ENCODE data around the gene ANKZF1. TPM values are rescaled to one million over a fixed set of nuclear protein-coding genes. Genes with fewer than 3 reads are reported as not detected.
A peak's percentile ranks its signal among the peaks of the same experiment; 100 is the strongest.

ANKZF1 gene
- total and polyA plus RNA-seq, 2 donors (not counting 1 experiment from before 2014, with no cell fraction given), result 152 to 181 TPM

DNA sequence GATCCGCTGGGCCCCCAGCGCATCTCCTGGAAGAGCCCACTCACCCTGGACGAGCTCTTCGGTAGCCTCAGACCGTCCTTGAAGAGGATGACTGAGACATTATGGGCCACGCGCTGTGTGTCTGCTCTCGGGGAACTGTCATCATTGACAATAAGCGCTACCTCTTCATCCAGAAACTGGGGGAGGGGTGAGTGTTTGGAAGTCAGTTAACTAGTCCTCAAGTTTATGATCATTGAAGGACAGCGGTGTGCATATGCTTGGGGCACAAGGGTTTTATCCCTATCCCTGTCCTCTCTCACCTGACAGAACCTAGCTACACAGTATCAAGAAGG is 16.3 kb downstream of the ANKZF1 start:
- Histone ChIP-seq H3K9me3 (ENCODE audit: control extremely low read depth in 1 of 3, control insufficient read depth in 2 of 3, insufficient read depth in 1 of 3, low read length in 2 of 3) (no peaks in the 10 kb centered on the region), H3K27ac (ENCODE audit: low read length in 2 of 2) (peak overlapping the region; percentile 87 to 92), H3K9ac (ENCODE audit: low read length) (peak overlapping the region; percentile 96), H3K4me1 (ENCODE audit: control insufficient read depth in 2 of 2, insufficient read depth in 2 of 2, low read length in 2 of 2) (peaks cover 58 to 63% of the 10 kb centered on the region in 2 donors), H3K27me3 (replicated peaks in 1 of 4; ENCODE audit: control extremely low read depth in 1 of 4, control insufficient read depth in 3 of 4, insufficient read depth in 4 of 4, low read length in 3 of 4) (no peaks in the 10 kb centered on the region), H2AFZ (ENCODE audit: insufficient read depth, low read depth, low read length, poor library complexity, severe bottlenecking) (peak overlapping the region; percentile 96), H3K36me3 (replicated peaks in 1 of 2; ENCODE audit: control extremely low read depth in 1 of 2, control insufficient read depth in 1 of 2, extremely low read depth in 1 of 2, insufficient read depth in 2 of 2, low read length in 1 of 2) (peaks cover 0 to 27% of the 10 kb centered on the region in 2 experiments), H3K79me2 (ENCODE audit: control insufficient read depth, insufficient read depth, low read length) (peaks cover 55% of the 10 kb centered on the region), H4K20me1 (ENCODE audit: control insufficient read depth, insufficient read depth, low read length, poor library complexity, severe bottlenecking) (no peaks in the 10 kb centered on the region), H3K4me2 (replicated peaks; ENCODE audit: low read depth, low read length, poor library complexity, severe bottlenecking) (peak overlapping the region; percentile 93), H3K4me3 (ENCODE audit: control extremely low read depth in 1 of 5, extremely low read depth in 1 of 5, insufficient read depth in 1 of 5, low read depth in 2 of 5, low read length in 4 of 5) (peak overlapping the region; percentile 50 to 98 (median 94))
- 21% methylated on average over 9 of the region's 10 CpGs for WGBS (ENCODE audit: insufficient coverage)
- Mint-ChIP-seq H3K9me3 (ENCODE audit: insufficient read depth) (no peaks in the 10 kb centered on the region), H3K27ac (peak overlapping the region; percentile 96), H3K4me1 (peaks cover 68% of the 10 kb centered on the region), H3K4me3 (peak overlapping the region; percentile 92), H3K27me3 (no peaks in the 10 kb centered on the region)
- DNase-seq (no peak), ATAC-seq (ENCODE audit: low read depth) (no peak)
- intact Hi-C loops (cut with micrococcal nuclease), result loop anchor here (1.0 to 2.0 kb wide), 6 partner anchors 7 to 85 kb away; partner anchors contain the start of genes ANKZF1, ATG9A, CNPPD1 and DNAJB2
- ChIA-PET CTCF (interaction anchor here (0.7 to 3.0 kb wide), 8 partner anchors 8 to 143 kb away, joined by 3 to 25 read pairs (median 5); partner anchors contain the start of genes ANKZF1, ATG9A, DNAJB2 and TUBA4A), POLR2A (interaction anchor here (1.5 to 2.7 kb wide), 7 partner anchors 8 to 69 kb away, joined by 6 to 49 read pairs (median 10); partner anchors contain the start of genes ABCB6, ANKZF1, ATG9A and CNPPD1)
- TF ChIP-seq, protein P1, sequence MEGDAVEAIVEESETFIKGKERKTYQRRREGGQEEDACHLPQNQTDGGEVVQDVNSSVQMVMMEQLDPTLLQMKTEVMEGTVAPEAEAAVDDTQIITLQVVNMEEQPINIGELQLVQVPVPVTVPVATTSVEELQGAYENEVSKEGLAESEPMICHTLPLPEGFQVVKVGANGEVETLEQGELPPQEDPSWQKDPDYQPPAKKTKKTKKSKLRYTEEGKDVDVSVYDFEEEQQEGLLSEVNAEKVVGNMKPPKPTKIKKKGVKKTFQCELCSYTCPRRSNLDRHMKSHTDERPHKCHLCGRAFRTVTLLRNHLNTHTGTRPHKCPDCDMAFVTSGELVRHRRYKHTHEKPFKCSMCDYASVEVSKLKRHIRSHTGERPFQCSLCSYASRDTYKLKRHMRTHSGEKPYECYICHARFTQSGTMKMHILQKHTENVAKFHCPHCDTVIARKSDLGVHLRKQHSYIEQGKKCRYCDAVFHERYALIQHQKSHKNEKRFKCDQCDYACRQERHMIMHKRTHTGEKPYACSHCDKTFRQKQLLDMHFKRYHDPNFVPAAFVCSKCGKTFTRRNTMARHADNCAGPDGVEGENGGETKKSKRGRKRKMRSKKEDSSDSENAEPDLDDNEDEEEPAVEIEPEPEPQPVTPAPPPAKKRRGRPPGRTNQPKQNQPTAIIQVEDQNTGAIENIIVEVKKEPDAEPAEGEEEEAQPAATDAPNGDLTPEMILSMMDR (IDR thresholded peaks at IDR 0.05), result no peak
- no peak for TF ChIP-seq EZH2 (IDR thresholded peaks at IDR 0.05; ENCODE audit: borderline replicate concordance, insufficient read depth, low read depth, low read length, poor library complexity, severe bottlenecking)

DNA sequence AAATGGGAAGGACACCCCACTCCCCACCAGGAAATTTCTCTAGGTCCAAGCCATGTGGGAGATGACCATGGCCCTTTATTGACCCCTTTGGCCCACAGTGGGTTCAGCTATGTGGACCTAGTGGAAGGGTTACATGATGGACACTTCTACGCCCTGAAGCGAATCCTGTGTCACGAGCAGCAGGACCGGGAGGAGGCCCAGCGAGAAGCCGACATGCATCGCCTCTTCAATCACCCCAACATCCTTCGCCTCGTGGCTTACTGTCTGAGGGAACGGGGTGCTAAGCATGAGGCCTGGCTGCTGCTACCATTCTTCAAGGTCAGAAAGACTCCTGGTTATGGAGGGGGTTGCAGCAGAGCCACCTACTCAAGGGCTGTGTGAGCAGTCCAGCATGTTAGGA is 17.0 kb downstream of the ANKZF1 start:
- DNase-seq, result no peak
- H3K79me2 ChIP-seq (ENCODE audit: control insufficient read depth, insufficient read depth, low read length), result peaks cover 62% of the 10 kb centered on the region
- H3K36me3 ChIP-seq (replicated peaks in 1 of 2; ENCODE audit: control extremely low read depth in 1 of 2, control insufficient read depth in 1 of 2, extremely low read depth in 1 of 2, insufficient read depth in 2 of 2, low read length in 1 of 2), result peaks cover 2 to 34% of the 10 kb centered on the region in 2 experiments
- ChIA-PET POLR2A (interaction anchor here (1.7 to 2.7 kb wide), 3 partner anchors 7 to 40 kb away, joined by 9 to 49 read pairs (median 26); partner anchors contain the start of genes ANKZF1, ATG9A, TUBA4A and TUBA4B), CTCF (interaction anchor here (1.7 to 6.8 kb wide), 5 partner anchors 8 to 47 kb away, joined by 6 to 69 read pairs (median 17); partner anchors contain the start of genes ANKZF1, ATG9A, DNAJB2 and TUBA4A)
- peak overlapping the region; percentile 57 for H3K4me3 Mint-ChIP-seq
- H3K27me3 Mint-ChIP-seq, result no peaks in the 10 kb centered on the region
- ATAC-seq (ENCODE audit: low read depth), result no peak
- H2AFZ ChIP-seq (ENCODE audit: insufficient read depth, low read depth, low read length, poor library complexity, severe bottlenecking), result no peak overlapping the region
- peaks cover 75% of the 10 kb centered on the region for H3K4me1 Mint-ChIP-seq
- H3K9me3 ChIP-seq (ENCODE audit: control extremely low read depth in 1 of 3, control insufficient read depth in 2 of 3, insufficient read depth in 1 of 3, low read length in 2 of 3), result no peaks in the 10 kb centered on the region
- H3K9ac ChIP-seq (ENCODE audit: low read length), result peak overlapping the region; percentile 6
- peaks cover 64 to 70% of the 10 kb centered on the region in 2 donors for H3K4me1 ChIP-seq (ENCODE audit: control insufficient read depth in 2 of 2, insufficient read depth in 2 of 2, low read length in 2 of 2)
- TF ChIP-seq, protein P1 (IDR thresholded peaks at IDR 0.05), result no peak
- TF ChIP-seq EZH2 (IDR thresholded peaks at IDR 0.05; ENCODE audit: borderline replicate concordance, insufficient read depth, low read depth, low read length, poor library complexity, severe bottlenecking), result no peak
- intact Hi-C loops (cut with micrococcal nuclease), result no loop called here
- peaks cover 5% of the 10 kb centered on the region for H4K20me1 ChIP-seq (ENCODE audit: control insufficient read depth, insufficient read depth, low read length, poor library complexity, severe bottlenecking)
- peak overlapping the region; percentile 96 for H3K27ac Mint-ChIP-seq
- 92% methylated on average over 6 of the region's 10 CpGs for WGBS (ENCODE audit: insufficient coverage)
- H3K4me3 ChIP-seq (ENCODE audit: control extremely low read depth in 1 of 5, extremely low read depth in 1 of 5, insufficient read depth in 1 of 5, low read depth in 2 of 5, low read length in 4 of 5), result no peak overlapping the region
- peak overlapping the region; percentile 93 for H3K4me2 ChIP-seq (replicated peaks; ENCODE audit: low read depth, low read length, poor library complexity, severe bottlenecking)
- H3K9me3 Mint-ChIP-seq (ENCODE audit: insufficient read depth), result no peaks in the 10 kb centered on the region
- peak overlapping the region; percentile 87 to 92 for H3K27ac ChIP-seq (ENCODE audit: low read length in 2 of 2)
- H3K27me3 ChIP-seq (replicated peaks in 1 of 4; ENCODE audit: control extremely low read depth in 1 of 4, control insufficient read depth in 3 of 4, insufficient read depth in 4 of 4, low read length in 3 of 4), result no peaks in the 10 kb centered on the region

Data from B cell (primary cell).